Measurements from ENCODE around the gene CHST3. TPM values are rescaled to one million over a fixed set of nuclear protein-coding genes. Genes with fewer than 3 reads are reported as not detected.

The CHST3 gene
- total and polyA plus RNA-seq, 10 of the 15 experiments (the other 5 are each of a cell fraction or from before 2014, with no cell fraction given) = 0.03 to 0.50 (median 0.05) TPM; not detected in 2

GRCh38 chr10:71982269-71983178 is 18.3 kb downstream of the CHST3 start:
- BruUV-seq (replicated peaks) = no TSS peak
- 0 out of 2 replicates have a peak overlapping the region, but pooled peaks have one; percentile 3 for H3K4me2 ChIP-seq (ENCODE audit: control insufficient read depth, insufficient read depth)
- ATAC-seq (peak; percentile 2; the same call in 1 of the 3 replicates), FAIRE-seq (no peak), DNase-seq (ENCODE audit: low read depth, low spot score) (no peak)
- H3K4me3 ChIP-seq = no peak overlapping the region
- SMC1A ChIA-PET (ENCODE audit: uncharacterized antibody, unreplicated experiment) = interaction anchor here (0.9 to 3.6 kb wide), 7 partner anchors 11 to 68 kb away, joined by 3 to 25 read pairs (median 3); no protein-coding TSS in a partner anchor
- no peaks in the 10 kb centered on the region for H3K79me2 ChIP-seq (ENCODE audit: control insufficient read depth, insufficient read depth, low read length)
- H4K20me1 ChIP-seq (ENCODE audit: control insufficient read depth, insufficient read depth) = no peaks in the 10 kb centered on the region
- in situ Hi-C loops (cut with MboI) (no loop called here), intact Hi-C loops (cut with micrococcal nuclease; ENCODE audit: unreplicated experiment) (loop anchor here (5.0 kb wide), 1 partner anchor 235 kb away; the partner anchor contains the start of genes ANAPC16 and ASCC1)
- no peaks in the 10 kb centered on the region for H3K27me3 ChIP-seq (replicated peaks in 1 of 2; ENCODE audit: control insufficient read depth in 2 of 2, insufficient read depth in 2 of 2, low read length in 1 of 2)
- 51% methylated on average over 10 of the region's 10 CpGs for WGBS (ENCODE audit: insufficient coverage, insufficient replicate concordance, low lambda C conversion rate, missing lambda C conversion rate)
- CTCF ChIA-PET = interaction anchor here (1.1 to 3.8 kb wide), 9 partner anchors 9 to 86 kb away, joined by 3 to 15 read pairs (median 10); no protein-coding TSS in a partner anchor
- no peak overlapping the region for H3K9ac ChIP-seq (ENCODE audit: control insufficient read depth, insufficient read depth, low read length)
- H3K4me1 ChIP-seq (ENCODE audit: control insufficient read depth, insufficient read depth, low read length) = peaks cover 44% of the 10 kb centered on the region
- no peak overlapping the region for H2AFZ ChIP-seq (ENCODE audit: control insufficient read depth, low read depth, low read length)
- POLR2A ChIA-PET = interaction anchor here (0.6 kb wide), 1 partner anchor 15 kb away, joined by 5 read pairs; no protein-coding TSS in a partner anchor
- H3K9me3 ChIP-seq (replicated peaks; ENCODE audit: control insufficient read depth, insufficient read depth, low read length) = no peaks in the 10 kb centered on the region
- H3K27ac ChIP-seq (ENCODE audit: control insufficient read depth, insufficient read depth) = no peak overlapping the region
- H3K36me3 ChIP-seq (ENCODE audit: control insufficient read depth in 2 of 2, insufficient read depth in 2 of 2, low read length in 1 of 2) = no peaks in the 10 kb centered on the region
- RAD21 ChIA-PET (ENCODE audit: unreplicated experiment) = interaction anchor here (0.6 to 2.2 kb wide), 8 partner anchors 16 to 232 kb away, joined by 3 to 7 read pairs (median 4); no protein-coding TSS in a partner anchor
- no peak for TF ChIP-seq SIN3A (IDR thresholded peaks at IDR 0.05; ENCODE audit: low read depth, low read length)
- TF ChIP-seq, protein P1, sequence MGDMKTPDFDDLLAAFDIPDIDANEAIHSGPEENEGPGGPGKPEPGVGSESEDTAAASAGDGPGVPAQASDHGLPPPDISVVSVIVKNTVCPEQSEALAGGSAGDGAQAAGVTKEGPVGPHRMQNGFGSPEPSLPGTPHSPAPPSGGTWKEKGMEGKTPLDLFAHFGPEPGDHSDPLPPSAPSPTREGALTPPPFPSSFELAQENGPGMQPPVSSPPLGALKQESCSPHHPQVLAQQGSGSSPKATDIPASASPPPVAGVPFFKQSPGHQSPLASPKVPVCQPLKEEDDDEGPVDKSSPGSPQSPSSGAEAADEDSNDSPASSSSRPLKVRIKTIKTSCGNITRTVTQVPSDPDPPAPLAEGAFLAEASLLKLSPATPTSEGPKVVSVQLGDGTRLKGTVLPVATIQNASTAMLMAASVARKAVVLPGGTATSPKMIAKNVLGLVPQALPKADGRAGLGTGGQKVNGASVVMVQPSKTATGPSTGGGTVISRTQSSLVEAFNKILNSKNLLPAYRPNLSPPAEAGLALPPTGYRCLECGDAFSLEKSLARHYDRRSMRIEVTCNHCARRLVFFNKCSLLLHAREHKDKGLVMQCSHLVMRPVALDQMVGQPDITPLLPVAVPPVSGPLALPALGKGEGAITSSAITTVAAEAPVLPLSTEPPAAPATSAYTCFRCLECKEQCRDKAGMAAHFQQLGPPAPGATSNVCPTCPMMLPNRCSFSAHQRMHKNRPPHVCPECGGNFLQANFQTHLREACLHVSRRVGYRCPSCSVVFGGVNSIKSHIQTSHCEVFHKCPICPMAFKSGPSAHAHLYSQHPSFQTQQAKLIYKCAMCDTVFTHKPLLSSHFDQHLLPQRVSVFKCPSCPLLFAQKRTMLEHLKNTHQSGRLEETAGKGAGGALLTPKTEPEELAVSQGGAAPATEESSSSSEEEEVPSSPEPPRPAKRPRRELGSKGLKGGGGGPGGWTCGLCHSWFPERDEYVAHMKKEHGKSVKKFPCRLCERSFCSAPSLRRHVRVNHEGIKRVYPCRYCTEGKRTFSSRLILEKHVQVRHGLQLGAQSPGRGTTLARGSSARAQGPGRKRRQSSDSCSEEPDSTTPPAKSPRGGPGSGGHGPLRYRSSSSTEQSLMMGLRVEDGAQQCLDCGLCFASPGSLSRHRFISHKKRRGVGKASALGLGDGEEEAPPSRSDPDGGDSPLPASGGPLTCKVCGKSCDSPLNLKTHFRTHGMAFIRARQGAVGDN (IDR thresholded peaks at IDR 0.05) = 0 out of 2 replicates have a peak, but pooled peaks have one; percentile 5
- TF ChIP-seq TCF7 (IDR thresholded peaks at IDR 0.05; ENCODE audit: borderline replicate concordance) = no peak
- TF ChIP-seq, protein P2, sequence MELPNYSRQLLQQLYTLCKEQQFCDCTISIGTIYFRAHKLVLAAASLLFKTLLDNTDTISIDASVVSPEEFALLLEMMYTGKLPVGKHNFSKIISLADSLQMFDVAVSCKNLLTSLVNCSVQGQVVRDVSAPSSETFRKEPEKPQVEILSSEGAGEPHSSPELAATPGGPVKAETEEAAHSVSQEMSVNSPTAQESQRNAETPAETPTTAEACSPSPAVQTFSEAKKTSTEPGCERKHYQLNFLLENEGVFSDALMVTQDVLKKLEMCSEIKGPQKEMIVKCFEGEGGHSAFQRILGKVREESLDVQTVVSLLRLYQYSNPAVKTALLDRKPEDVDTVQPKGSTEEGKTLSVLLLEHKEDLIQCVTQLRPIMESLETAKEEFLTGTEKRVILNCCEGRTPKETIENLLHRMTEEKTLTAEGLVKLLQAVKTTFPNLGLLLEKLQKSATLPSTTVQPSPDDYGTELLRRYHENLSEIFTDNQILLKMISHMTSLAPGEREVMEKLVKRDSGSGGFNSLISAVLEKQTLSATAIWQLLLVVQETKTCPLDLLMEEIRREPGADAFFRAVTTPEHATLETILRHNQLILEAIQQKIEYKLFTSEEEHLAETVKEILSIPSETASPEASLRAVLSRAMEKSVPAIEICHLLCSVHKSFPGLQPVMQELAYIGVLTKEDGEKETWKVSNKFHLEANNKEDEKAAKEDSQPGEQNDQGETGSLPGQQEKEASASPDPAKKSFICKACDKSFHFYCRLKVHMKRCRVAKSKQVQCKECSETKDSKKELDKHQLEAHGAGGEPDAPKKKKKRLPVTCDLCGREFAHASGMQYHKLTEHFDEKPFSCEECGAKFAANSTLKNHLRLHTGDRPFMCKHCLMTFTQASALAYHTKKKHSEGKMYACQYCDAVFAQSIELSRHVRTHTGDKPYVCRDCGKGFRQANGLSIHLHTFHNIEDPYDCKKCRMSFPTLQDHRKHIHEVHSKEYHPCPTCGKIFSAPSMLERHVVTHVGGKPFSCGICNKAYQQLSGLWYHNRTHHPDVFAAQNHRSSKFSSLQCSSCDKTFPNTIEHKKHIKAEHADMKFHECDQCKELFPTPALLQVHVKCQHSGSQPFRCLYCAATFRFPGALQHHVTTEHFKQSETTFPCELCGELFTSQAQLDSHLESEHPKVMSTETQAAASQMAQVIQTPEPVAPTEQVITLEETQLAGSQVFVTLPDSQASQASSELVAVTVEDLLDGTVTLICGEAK (IDR thresholded peaks at IDR 0.05; ENCODE audit: borderline replicate concordance) = no peak
- peak; percentile 86; the same call in 1 of the 2 replicates for TF ChIP-seq PAX5 (IDR thresholded peaks at IDR 0.05; ENCODE audit: borderline replicate concordance, low read depth, low read length)
- TF ChIP-seq, protein P3, sequence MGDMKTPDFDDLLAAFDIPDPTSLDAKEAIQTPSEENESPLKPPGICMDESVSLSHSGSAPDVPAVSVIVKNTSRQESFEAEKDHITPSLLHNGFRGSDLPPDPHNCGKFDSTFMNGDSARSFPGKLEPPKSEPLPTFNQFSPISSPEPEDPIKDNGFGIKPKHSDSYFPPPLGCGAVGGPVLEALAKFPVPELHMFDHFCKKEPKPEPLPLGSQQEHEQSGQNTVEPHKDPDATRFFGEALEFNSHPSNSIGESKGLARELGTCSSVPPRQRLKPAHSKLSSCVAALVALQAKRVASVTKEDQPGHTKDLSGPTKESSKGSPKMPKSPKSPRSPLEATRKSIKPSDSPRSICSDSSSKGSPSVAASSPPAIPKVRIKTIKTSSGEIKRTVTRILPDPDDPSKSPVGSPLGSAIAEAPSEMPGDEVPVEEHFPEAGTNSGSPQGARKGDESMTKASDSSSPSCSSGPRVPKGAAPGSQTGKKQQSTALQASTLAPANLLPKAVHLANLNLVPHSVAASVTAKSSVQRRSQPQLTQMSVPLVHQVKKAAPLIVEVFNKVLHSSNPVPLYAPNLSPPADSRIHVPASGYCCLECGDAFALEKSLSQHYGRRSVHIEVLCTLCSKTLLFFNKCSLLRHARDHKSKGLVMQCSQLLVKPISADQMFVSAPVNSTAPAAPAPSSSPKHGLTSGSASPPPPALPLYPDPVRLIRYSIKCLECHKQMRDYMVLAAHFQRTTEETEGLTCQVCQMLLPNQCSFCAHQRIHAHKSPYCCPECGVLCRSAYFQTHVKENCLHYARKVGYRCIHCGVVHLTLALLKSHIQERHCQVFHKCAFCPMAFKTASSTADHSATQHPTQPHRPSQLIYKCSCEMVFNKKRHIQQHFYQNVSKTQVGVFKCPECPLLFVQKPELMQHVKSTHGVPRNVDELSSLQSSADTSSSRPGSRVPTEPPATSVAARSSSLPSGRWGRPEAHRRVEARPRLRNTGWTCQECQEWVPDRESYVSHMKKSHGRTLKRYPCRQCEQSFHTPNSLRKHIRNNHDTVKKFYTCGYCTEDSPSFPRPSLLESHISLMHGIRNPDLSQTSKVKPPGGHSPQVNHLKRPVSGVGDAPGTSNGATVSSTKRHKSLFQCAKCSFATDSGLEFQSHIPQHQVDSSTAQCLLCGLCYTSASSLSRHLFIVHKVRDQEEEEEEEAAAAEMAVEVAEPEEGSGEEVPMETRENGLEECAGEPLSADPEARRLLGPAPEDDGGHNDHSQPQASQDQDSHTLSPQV (IDR thresholded peaks at IDR 0.05) = 0 out of 2 replicates have a peak, but pooled peaks have one; percentile 30
- TF ChIP-seq GATAD2B (conservative IDR thresholded peaks at IDR 0.05; ENCODE audit: low read depth) = no peak
- no peak for TF ChIP-seq POLR2A (IDR thresholded peaks at IDR 0.05; ENCODE audit: low read depth, low read length)
- no peak for TF ChIP-seq ZNF622 (IDR thresholded peaks at IDR 0.05)

All from GM12878 (cell line).